NCI-H1092 (cell line): ENCODE results near the gene AMBRA1.
A peak's percentile ranks its signal among the peaks of the same experiment; 100 is the strongest.

ENCODE experiments used
- DNase-seq: peaks from one replicate; lab custom pipeline; 2025; lab: John Stamatoyannopoulos, UW

Gene AMBRA1

DNA sequence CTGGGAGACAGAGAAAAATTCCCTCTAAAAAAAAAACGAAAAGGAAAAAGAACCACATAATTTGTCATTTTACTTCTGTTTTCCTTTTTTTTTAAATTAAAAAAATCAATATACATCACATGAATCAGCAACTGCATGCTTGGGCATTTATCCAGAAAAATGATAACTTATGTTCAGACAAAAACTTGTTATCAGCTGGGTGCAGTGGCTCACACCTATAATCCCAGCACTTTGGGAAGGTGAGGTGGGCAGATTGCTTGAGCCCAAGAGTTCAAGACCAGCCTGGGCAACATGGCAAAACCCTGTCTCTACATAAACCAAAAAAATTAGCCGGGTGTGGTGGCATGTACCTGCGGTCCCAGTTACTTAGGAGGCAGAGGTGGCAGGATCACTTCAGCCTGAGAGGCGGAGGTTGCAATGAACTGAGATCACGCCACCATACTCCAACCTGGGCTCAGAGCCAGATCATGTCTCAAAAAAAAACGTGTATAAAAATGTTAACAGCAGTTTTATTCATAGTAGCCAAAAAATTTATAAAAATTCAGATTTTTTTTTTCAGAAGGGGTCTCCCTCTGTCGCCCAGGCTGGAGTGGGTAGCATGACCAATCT is 28.5 kb downstream of the AMBRA1 start:
- DNase-seq, result no peak

DNA sequence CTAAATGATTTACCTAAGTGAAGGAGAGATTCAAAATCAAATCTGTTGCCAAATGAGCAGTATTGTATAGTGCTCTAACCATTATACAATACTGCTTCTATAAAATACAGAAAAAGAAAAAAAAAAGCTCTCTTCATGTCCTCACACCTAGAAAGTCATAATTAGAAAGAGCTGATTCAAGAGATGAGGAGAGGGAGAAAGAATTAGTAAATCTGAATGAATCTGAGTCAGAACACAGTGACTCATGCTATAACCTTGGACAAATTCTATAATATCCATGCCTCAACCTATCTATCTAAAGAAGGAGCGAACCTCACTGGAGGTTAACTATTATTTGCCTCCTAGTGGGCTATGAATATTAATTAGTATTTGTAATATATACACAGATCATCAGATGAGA is 29.4 kb downstream of the AMBRA1 start:
- DNase-seq, result no peak

DNA sequence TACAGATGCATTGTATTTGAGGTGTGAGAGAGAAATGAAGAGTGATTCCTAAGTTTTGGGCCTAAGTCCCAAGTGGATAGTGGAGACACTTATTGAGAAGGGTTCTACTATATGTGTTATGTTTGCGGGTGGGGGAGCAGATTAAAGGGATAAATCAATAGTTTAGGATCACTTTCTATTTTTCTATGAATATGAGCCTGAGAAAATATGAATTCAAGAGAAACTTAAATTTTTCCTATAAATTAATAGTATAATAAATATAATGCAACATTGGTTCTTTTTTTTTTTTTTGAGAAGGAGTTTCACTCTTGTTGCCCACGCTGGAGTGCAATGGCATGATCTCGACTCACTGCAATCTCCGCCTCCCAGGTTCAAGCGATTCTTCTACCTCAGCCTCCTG is 31.3 kb downstream of the AMBRA1 start:
- DNase-seq, result no peak

DNA sequence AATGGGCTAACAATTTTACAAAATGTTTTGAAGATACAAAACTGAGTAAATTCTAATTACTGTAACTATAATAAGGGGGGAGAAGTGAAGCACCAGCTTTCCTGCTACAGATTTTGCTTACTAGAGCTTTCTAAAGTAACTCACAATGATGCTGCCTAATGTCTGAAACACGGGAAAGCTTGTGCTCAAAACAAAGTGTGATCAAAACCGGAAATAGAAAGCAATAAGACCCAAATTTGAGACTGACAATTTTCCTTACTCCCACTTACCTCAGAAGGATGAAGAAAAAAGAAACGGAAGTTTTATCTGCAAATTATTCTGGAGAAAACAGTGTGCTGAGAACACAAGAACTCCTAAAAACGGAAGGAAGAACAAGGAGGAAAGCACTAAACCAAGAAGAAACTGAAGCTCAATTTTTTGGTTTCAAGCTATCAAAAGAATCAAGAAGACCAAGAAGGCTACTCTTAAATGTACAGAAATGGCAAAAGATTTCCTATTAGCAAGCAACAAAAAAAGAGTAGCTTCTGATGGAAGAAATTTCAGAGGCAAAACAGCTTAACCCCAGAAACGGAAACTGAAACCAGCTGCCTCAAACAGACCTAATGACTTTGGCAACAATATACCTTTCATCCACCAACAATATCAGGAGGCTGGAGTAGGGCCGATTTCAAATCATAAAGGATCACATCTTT is 33.4 kb downstream of the AMBRA1 start:
- peak; percentile 6 for DNase-seq

DNA sequence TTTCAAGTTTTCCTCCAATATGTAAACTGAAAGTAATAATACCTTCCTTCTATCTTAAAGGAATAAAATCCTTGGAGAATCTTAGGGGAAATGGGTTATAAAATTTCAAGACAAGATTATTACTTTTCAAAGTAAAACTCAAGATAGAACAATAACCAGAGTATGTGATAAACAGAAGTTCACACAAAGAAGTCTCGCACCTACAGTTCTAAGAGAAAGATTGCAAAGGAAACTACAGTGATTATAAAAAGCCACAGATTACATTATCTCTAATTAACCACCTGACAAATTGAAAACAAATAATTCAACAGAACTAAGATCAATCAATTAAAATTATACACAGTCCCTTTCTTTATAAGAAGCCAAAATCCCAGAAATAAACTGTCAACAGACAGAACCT is 34.0 kb downstream of the AMBRA1 start:
- DNase-seq, result no peak

DNA sequence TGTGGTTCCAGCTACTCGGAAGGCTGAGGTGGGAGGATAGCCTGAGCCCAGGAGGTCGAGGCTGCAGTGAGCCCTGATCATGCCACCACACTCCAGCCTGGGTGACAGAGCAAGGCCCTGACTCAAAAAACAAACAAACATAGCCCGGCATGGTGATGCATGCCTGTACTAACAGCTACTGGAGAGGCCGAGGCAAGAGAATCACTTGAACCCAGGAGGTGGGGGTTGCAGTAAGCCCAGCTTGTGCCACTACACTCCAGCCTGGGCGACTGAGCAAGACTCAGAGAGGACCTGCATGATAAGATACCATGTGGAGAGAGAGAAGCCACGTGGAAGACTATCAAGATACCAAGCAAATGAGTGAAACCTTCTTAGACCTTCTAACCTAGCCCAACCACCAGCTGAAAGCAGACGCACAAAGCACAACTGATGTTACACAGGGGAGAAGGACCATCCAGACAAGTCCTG is 36.1 kb downstream of the AMBRA1 start:
- DNase-seq, result no peak

DNA sequence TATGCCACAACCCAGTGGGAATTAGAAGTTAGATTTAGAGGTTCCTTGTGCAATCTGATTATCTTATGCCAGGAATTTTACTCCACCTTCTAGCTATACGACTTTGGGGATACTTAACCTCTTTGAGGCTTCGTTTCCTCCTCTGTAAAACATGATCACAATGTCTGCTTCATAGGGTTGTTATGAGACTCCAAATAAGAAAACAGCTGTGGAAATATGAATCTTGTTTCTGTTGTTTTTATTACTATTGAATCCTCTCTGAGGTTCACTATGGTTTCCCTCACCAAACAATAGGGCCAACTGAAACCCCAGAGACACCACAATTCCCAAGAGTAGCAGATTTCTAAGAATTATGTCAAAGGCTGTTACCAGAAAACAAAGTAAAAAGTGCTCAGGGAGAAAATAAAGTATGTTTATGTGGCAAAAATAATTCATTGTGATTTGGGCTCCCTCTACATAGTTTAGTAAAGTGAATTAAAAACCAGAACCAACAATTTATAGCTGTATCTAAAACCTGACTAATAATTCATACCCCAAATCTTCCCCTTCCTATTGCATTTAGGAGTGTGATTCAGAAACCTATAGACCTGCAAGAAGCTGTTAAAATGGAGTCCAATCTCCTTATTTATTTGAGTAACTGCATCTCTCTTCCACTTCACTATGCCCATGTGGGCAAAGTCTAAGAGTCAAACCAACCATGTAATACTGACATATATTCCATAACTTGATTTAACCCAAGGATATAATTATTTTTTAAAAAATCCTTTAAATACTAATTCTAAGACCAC is 38.4 kb downstream of the AMBRA1 start:
- DNase-seq, result no peak

DNA sequence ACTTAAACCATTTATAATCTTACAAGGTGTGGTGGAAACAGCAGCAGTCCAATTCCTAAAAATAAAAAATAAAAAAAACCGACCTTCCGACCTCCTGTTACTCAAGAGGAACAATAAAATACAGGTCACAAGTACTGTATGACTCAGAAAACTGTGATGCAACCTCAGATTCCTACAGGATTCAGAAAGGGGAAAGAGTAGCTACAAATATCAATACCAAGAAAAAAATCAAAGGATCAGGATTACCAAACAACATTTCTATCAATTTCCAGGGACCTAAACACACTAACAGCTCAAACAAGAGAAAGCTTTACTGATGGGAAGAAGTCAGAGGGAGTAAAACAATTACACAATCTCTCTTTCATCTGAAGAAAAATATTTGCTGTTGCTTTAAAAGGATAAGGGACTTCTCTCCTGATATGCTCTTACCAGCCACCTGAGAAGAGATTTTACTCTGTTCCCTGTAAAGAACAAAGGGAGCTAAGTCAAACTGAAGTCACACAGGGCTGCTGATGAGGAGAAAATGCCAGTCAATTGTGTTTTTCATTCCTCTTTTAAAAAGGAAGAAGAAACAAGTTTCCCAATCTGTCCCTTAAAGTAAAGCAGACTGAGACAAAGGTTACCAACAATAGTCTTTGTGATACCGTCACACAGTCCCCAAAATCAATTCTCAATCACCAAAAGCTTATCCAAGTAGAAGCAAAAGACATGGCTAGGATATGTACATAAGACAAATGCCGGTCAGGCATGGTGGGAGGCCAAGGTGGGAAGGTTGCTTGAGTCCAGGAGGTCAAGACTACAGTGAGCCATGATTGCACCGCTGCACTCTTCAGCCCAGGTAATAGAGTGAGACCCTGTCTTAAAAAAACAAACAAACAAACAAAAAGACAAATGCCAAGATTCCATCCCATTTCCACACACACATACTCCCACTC is 39.3 kb downstream of the AMBRA1 start:
- DNase-seq, result no peak

DNA sequence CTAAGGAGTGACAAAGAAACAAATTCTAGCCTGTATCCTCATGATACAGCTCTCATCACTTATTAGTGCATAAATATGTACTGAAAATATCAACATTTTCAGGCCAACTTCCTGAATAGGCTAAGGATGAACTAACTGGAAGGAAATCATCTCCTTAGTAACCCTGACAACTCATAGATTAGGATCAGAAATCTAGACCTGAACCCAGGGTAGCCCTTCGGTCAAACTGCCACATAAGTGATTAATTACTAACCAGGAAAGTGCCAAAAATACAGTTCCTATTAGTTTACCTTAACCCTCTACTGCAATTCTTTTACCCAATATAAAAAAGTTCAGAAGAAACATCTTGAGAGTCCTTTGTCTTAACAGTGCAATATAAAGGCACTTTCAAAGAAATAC is 40.0 kb downstream of the AMBRA1 start:
- DNase-seq, result no peak

DNA sequence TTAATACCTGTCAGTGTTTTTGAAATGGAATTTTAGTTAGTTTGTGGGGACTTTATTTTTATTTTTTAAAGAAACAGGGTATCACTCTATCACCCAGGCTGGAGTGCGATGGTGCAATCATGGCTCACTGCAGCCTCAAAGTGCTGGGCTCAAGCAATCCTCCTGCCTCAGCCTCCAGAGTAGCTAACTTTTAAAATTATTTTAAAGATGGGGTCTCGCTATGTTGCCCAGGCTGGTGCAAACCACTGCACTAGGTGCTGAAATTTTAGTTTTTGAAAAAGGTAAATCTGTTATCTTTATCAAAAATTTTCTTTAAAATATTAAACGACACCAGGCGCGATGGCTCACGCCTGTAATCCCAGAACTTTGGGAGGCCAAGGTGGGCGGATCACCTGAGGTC is 42.6 kb downstream of the AMBRA1 start:
- no peak for DNase-seq

DNA sequence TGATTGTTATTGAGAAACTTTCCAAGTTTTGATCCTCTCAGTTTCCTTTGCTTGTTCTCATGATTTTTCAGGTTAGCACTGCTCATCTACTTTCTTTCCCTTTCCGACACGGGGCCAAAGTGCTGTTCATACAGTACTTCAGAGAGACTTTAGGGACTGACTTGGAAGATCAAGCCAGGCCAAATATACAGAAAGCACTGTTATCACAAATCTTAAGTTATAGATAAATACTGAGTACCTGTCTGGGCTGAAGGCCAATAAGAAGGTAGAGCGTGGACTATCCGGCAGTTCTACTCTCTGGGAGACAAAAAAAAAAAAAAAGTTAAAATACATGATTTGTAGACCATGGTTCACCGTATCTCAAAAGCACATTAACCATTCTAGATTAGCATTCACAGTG is 46.2 kb downstream of the AMBRA1 start:
- DNase-seq, result no peak

DNA sequence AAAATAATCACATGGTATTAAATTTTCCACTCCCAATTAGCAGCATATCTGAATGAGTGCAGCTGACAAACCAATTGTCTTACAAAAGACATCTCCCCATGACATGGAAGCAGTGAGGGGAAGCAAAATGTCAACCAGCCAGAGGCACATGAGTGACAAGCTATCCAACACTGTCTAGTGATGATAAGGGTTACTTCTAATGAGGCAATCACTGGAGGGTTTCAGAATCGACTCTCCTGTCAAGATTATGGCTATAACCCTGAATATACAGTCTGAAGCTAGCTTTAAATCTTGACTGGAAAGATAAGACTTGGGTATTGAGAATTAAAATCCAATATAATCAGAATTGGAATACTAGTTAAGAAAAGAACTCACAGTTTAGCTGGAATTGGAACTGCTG is 50.3 kb downstream of the AMBRA1 start:
- no peak for DNase-seq

DNA sequence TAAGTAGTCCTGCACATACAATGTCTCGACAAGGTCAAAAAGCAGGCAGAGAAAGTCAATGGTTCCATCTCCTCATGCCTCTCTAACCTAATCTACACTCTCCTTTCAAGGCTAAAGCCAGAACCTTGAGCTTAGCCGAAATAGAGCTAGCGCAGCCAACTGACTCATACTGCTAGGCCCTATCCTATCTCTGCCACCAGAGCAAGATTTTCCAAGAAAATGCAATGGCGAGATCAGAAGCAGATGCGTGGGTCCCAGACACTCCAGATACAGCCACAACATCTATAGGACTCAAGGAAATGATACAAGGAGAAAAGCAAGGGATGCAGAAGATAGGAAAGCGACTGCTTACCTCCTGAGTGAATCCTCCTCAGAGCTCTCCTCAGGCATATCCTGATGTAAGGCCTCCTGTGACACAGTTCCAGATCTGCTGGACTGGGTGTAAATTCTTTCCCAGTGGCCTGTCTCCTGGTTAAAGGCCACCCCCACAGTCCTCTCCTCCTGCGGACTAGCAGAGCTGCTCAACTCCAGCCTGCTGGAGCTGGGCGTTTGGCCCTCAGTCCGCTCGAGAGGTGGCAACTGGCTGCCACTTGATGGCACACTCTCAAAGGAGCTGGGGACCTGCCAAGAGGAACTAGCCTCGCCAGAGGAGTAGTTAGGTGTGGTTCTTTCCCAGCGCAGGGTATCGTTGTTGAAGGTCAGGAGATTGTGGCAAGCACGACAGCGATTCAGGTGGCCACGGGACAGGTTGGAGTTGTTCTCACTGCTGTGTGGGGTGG is 52.0 kb downstream of the AMBRA1 start:
- peak; percentile 12 for DNase-seq

DNA sequence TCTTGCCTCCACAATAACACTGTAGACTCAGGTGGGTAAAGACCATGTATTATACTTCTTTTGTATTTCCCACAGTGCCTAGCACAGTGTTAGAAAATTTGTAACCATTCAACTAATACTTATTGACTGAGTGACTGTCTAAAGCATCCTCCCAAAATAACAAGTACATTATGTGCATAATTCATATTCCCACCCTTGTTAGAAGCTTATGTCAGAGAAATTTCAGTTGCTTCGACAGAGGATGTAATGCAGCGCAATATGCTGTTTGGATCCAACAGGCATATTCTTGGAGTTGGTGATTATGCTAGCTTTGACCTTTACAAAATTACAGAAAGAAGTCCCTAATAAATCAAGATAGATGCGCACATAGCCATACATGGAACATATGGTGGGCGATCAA is 53.0 kb downstream of the AMBRA1 start:
- no peak for DNase-seq

DNA sequence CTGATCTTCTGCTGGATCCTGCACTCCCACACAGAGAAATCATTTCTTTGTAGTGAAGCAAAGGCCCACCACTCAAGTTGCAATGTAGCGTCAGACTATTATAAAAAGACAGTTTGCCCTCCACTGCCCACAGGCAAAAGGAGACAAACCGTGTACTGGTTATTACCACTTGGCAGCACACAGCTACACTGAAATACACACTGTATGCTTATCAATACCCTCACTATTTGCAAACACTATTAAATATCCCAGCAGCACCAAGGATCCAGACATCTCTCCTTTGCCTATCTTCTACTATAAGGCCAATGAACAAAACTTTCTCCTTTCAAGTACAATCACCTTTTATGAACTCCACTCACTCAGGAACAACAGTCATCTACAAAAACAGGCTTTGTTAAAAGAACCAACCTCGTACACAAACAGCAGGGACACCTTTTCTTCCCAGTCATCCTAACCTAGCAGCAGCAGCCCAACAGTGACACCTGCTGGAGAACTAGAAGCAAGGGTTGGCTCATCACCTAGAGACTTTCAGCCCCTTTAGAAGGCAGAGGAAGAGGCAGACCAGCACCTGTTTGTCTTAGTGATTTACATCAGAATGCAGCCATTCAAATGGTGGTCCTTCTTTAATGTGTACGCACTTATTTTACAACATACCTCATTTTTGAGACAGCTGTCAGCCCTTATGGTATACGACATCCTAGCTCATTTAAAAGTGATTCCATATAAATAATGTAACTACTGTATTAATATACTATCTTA is 56.1 kb downstream of the AMBRA1 start:
- DNase-seq, result peak; percentile 43

DNA sequence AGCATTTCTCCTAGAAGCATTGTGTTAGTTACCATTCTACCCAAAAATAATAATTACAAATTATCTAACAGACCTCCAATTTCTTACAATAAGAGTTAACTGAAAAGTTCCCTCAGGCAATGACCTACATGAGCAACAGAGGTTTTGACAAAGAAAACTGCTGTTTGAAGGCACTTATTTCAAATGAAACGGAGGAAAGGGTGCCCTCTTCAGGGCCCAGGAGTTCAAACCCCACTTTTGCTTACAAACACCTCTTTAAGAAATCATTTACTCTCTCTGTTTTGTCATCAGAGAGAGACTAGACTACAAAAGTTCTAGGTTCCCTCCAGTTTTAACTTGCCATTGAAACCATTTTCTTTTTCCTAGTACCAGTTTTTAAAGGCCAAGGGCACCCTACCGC is 56.7 kb downstream of the AMBRA1 start:
- DNase-seq, result no peak

DNA sequence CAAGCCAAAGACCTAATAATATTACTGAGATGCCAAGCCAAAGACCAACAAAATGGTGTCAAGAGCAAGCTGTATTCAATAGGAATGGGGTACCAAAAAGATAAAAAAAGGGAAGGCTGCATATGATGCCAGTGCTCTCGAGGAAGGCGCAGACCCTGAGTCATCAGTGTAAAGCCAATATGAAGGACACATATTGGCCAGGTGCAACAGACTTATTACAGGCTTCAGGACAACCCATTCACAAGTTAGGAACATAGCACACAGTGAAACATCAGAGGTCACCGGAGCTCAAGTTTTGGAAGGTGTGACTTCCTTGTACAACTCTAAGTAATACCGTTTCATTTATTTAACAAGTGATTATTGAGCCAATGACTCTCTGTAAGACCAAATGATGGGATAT is 58.1 kb downstream of the AMBRA1 start:
- no peak for DNase-seq

DNA sequence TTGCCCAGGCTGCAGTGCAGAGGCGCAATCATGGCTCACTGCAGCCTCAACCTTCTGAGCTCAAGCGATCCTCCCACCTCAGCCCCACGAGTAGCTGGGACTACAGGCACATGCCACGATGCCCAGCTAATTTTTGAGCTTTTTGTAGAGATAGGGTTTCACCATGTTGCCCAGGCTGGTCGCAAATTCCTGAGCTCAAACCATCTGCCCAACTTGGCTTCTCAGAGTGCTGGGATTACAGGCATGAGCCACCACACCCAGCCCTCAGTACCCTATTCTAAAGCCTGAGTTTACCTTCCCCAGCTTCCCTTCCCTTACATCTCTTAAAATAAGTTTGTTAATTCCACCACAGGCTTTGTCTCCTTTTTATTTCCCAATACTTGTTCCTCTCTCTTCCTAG is 59.1 kb downstream of the AMBRA1 start:
- no peak for DNase-seq

DNA sequence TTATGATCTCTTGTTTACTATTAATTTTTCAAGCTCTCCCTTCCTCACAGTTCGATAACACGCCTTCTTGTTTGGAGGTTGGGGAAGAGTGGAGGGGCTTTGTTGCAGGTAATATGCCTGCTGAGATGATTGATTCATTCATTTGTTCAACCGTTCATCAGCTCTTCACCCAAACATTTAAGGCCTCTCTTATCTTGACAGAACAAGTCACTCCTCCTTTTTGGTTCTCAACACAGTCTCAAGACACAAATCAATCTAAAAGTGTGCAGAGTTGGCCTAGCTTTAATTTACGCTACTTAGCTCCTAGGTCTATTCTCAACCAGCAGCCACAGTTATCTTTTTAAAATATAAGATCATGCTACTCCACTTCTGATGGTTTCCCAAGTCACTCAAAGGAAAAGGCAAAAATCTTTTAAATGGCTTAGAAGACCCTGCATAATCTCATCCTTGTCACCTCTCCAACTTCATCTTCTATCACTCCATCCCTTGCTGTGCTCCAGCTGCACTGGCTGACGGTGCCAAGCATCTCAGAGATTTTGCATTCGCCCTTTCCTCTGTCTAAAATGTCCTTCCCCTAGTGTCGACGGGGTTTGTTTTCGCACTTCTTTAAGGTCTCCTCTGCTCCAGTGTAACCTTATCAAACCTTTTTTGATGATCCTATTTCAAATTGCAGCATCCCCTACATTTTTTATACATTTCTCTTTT is 60.3 kb downstream of the AMBRA1 start:
- no peak for DNase-seq
